ENCODE data around the gene E4F1. TPM values are rescaled to one million over a fixed set of nuclear protein-coding genes. Genes with fewer than 3 reads are reported as not detected.

E4F1 gene
- total RNA-seq, 1 experiment from 2014 or later, result 34.4 TPM

GRCh38 chr16:2210386-2211365 lies 12.7 kb upstream of the E4F1 start, which contains the start of gene BRICD5 (continued):
- no peak for TF ChIP-seq PREB (CRISPR knock-in tag; IDR thresholded peaks at IDR 0.05; ENCODE audit: borderline replicate concordance)
- TF ChIP-seq SP1 (CRISPR knock-in tag; conservative IDR thresholded peaks at IDR 0.05), result peak; percentile 61; the same call in 1 of the 2 replicates
- 0 out of 2 replicates have a peak, but pooled peaks have one; percentile 15 for TF ChIP-seq IRF1 (CRISPR knock-in tag; IDR thresholded peaks at IDR 0.05)
- no peak for TF ChIP-seq ATF6 (CRISPR knock-in tag; IDR thresholded peaks at IDR 0.05)
- no peak for TF ChIP-seq NFE2L1 (CRISPR knock-in tag; IDR thresholded peaks at IDR 0.05)
- TF ChIP-seq EMX1 (CRISPR knock-in tag; IDR thresholded peaks at IDR 0.05), result no peak; the same call in 1 of the 2 replicates
- no peak for TF ChIP-seq MXD4 (CRISPR knock-in tag; IDR thresholded peaks at IDR 0.05; ENCODE audit: borderline replicate concordance)
- TF ChIP-seq CREB1 (CRISPR knock-in tag; IDR thresholded peaks at IDR 0.05), result 0 out of 2 replicates have a peak, but pooled peaks have one; percentile 24
- 0 out of 2 replicates have a peak, but pooled peaks have one; percentile 15 for TF ChIP-seq ZNF532 (CRISPR knock-in tag; IDR thresholded peaks at IDR 0.05; ENCODE audit: borderline replicate concordance)
- 0 out of 2 replicates have a peak, but pooled peaks have one; percentile 40 for TF ChIP-seq MYBL2 (CRISPR knock-in tag; IDR thresholded peaks at IDR 0.05)
- 0 out of 2 replicates have a peak, but pooled peaks have one; percentile 19 for TF ChIP-seq USF1 (CRISPR knock-in tag; IDR thresholded peaks at IDR 0.05)
- 0 out of 2 replicates have a peak, but pooled peaks have one; percentile 4 for TF ChIP-seq NFATC4 (CRISPR knock-in tag; IDR thresholded peaks at IDR 0.05)
- 0 out of 2 replicates have a peak, but pooled peaks have one; percentile 40 for TF ChIP-seq HMGXB4 (CRISPR knock-in tag; IDR thresholded peaks at IDR 0.05)
- TF ChIP-seq RORB (CRISPR knock-in tag; IDR thresholded peaks at IDR 0.05), result no peak
- no peak for TF ChIP-seq ZBTB21 (CRISPR knock-in tag; IDR thresholded peaks at IDR 0.05; ENCODE audit: borderline replicate concordance)
- TF ChIP-seq USF2 (CRISPR knock-in tag; IDR thresholded peaks at IDR 0.05), result no peak
- no peak for TF ChIP-seq FOXJ3 (CRISPR knock-in tag; IDR thresholded peaks at IDR 0.05; ENCODE audit: borderline replicate concordance)
- no peak for TF ChIP-seq PRRX2 (CRISPR knock-in tag; IDR thresholded peaks at IDR 0.05)
- no peak for TF ChIP-seq IRF2 (CRISPR knock-in tag; IDR thresholded peaks at IDR 0.05; ENCODE audit: borderline replicate concordance, low read depth)
- TF ChIP-seq ARID4B (CRISPR knock-in tag; IDR thresholded peaks at IDR 0.05; ENCODE audit: borderline replicate concordance), result peak; percentile 67; the same call in 1 of the 2 replicates
- TF ChIP-seq ELF4 (CRISPR knock-in tag; IDR thresholded peaks at IDR 0.05; ENCODE audit: low read depth), result no peak
